Medulla oblongata (tissue), 1 donor: ENCODE results near the gene TRPM1.
A peak's percentile ranks its signal among the peaks of the same experiment; 100 is the strongest.

ENCODE experiments used
- DNase-seq: peaks from one replicate; pipeline ENCODE4 v3.0.0-alpha.2; 2015; ENCODE audit errors: extremely low spot score

The TRPM1 gene

DNA sequence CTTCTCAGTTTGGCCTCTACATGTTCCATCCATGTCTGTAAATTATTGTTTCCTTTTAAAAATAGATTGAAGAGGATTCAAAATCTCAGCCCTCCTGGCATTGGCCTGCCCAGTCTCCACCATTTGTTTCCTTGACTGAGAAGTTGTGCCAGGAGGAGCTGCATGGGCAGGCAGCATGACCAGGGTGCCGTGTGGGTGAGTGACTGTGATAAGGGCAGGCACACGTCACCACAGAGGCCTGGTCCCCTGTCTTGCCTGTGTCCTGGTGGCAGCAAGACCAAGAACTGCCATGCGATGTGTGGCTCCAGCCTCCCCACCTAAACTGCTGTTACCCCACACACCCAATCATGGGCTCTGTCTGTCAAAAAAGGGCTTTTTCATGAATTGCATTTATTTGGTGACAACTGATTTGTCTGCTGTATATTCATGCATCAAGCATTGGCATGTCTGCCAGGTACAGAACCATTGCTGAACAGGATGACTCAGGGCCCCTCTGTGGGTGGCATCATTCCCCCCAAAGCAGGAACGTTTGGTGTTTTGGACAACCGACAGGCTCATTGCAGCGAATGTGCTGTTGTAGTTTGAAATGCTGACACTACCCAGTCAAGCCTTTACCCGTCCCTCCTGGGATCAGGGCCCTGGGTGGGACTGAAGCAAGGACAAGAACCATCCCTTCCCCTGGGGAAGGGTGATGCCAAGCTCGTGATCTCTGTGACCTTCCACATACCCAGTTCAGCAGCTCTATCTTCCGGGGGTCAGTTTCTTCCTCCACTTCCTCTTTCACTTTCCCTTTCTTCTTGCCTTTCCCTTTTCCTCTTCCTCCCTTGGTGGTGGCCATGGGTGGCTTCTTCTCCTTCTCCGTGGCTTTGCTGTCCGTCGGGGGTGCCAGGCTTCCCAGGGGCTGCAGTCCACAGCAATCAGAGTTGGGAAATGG lies 51.6 kb downstream of the TRPM1 start:
- DNase-seq: peak; percentile 12

DNA sequence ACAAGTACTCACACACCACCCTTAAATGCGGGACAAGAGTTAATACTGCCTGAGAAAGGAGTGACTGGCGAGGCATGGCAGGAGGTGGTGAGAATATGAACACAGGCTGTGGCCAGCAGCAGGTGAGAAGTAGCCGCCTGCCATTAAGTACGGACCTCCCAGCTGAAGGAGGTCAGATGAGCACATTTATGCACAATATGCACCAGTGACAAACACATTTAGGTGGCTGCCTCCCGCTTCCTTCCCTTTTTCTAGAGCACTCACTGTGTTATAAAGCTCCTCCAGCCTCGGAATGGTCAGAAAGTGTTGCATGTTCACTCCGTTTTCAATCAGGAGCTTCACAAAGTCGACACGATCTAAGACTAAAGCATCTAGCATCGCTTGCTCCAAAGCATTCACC lies 52.4 kb downstream of the TRPM1 start:
- no peak for DNase-seq

DNA sequence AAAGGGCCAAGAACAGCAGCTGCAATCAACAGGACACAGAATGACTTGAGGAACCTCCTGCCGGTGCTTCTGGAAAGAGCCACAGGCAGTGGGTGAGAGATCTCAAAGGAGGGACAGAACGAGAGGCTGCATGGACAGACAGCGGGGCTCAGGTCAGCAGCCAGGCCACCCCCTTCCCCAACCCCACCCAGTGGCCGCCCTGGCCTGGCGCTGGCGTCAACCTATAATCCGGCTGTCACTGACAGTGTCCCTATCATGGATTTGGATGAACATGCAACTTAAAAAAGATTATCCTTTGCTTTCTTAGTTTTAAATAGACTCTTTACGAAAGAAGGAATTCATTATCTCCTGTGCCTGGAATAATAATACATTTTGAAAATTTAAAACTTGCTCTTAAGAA lies 54.1 kb downstream of the TRPM1 start:
- no peak for DNase-seq

DNA sequence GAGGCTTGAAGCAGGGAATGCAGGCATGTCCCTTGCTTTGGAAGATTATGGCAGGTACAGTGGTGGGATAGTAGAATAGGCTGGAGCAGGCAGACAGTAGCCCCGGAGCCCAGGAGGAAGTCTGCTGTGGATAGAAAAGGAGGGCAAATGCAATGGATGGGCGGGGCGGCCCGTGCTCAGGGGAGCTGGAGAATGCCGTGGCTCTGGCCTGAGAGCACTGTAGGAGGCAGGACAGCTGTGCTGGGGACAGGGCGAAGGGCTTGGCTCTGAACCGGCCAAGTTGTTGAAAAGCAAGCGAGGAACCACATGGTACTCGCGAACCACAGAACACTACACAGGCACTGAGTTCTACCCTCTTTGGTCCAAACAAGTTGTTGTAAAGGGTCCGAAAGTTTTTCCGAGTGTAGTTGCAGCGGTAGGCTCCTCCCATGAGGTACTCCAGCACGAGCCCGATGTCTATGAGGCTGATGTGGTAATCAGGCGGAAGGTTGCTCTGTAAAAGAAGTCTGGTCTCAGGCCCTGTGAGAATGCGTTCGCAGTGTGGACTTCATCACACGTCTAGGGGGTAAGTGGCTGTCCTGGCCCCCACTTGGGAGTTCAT lies 54.7 kb downstream of the TRPM1 start:
- no peak for DNase-seq

DNA sequence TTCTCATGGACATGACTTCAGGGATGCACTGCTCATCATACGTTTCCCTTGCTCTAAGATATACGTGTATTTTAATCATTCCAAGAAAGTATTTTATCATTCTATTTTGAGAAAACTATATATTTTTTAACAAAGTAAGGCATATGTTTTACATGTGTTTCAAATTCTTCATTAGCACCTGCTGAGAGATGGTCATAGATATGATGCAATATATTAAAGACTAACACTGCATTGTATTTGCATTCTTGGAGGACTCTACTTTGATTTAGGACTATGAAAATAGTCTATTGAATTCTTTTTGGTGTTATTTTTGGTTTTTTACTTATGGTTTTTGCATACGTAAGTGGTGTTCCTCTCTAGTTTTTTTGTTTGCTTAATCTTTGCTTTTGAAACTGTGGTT lies 55.9 kb downstream of the TRPM1 start:
- no peak for DNase-seq

DNA sequence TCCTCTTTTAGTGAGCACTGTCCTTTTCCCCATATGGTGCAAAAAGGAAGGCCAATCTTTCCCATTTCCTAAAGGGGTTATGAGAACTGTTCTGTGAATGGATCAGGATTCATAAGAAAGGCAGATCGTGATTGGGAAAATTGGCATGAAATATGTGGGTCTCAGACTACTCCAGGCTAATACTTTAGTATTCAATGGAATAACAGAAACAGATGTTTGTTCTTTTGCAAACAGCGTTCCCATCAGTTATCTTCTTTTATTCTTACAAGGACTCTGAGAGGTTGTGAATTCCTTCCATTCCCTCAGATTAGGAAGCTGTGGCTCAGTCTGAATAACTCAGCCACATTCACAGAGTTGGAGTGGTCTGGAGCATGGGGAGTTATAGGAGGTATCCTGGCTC lies 58.8 kb downstream of the TRPM1 start:
- no peak for DNase-seq

DNA sequence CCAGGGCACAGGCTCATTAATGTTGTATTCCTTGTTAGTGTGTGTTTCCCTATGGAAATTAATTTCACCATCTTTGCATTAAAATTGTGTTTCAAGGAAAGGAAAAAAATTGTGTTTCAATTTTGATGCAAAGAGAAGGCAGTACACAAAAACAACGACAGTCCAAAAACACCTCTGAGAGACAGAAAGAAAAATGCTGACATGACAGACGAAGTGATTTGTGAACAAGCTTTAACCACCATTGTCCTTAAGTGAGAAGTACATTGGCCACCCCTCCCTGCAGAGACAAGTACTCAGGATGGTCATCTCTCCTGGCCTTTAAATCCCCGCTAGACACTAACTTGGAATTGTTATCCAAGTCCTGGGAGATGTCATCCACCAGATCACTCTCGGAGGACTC lies 59.9 kb downstream of the TRPM1 start:
- DNase-seq: no peak

DNA sequence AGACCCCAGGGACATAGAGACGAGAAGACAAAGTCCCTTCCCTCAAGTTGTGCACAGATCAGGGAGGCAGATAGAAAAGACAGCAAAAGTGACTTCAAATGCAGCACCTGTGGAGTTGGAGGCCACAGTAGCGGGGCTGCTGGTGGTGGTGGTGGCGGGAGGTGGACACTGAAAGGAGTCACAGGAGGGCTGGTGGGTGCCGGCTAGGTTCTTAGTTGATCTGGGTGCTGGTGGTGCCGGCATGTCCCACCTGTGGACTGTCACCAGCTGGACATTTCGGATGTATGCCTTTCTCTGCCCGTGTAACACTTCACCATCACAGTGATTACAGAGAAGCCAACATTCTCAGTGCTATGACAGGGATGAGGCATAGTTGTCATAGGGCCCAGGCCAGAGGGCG lies 60.9 kb downstream of the TRPM1 start:
- no peak for DNase-seq

DNA sequence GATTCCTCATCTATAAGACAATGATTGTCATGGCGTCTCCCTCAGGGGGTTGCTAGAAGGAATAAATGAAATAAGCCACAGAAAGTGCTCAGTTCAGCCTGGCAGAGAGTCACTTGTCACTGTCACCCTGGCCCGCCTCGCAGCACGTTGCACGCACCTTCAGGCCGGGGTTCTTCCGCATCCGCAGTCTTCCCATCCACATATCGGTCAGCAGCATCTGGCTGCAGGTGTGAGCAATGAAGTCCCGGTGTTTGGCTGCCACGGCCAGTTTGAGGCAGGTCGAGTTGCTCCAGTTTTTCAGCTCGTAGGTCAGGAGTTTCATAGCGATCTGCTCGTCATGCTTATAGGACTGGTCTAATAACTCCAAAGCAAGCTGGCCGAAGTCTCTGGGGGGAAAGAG lies 61.6 kb downstream of the TRPM1 start:
- no peak for DNase-seq

DNA sequence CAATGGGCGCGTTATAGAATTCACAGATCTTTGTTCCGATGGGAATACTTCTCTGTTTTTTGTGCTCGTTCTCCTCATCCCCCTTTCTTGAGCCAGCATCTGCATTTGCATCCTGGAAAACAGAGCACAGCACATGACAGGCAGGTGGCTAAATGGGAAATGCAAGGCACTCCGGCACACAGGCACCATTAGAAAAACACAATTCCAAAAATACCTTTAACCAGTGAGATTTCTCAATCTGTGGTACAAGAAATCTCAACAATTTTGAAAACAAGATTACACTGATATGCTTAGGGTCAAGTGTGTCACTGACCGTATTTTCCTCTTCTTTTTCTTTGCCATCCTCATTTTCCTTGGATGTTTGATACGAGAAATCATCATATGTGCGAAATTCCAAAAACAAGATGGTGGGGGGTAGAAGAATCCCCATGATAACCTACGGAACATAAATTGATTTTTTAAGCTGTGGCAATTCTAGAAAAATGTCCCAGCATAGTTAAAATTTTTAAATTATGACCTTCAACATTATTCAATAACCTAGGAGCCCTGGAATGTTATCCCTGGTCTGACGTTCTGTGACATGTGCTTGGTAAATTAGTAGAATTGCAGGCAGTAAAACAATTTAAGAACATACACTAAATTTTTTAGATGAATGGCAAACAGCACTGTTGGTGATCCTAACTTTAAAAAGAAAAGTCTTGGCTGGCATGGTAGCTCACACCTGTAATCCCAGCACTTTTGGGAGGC lies 63.6 kb downstream of the TRPM1 start:
- DNase-seq: no peak

DNA sequence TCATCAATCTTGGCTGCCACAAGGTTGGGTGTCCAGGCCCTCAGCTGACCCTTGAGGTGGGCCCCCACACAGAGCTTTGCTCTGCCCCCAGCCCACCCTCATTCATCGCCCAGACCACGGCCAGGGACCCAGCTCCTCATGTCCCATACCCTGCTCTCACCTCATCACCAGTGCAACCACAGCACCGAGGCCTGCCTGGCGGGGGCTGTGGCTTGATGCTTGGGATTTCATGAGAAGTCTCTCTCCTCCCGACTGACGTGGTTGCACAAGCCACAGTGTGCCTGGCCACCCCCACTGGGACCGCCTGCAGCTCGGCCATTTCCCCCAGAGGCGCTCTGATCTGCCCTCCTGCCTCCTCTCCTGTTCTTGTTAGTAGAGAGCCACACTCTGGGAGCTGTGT lies 64.7 kb downstream of the TRPM1 start:
- DNase-seq: no peak

DNA sequence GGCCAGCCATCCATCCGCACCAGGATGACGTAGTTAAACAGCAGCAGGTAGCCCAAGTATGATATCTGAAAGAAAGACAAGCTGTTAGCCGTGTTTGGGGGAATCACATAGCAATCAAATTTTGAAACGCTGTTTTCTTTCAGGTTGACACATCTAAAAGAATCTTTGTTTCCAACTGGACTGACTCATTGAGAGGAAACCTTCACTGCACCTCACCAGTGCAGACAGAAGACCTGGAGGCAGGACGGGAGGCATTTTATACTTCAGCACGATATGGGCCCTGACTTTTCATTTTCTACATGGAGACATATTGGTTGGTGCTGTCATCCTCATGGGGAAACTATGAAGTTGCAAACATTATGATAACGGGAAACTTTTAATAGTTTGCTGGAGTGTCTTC lies 65.9 kb downstream of the TRPM1 start:
- no peak for DNase-seq

DNA sequence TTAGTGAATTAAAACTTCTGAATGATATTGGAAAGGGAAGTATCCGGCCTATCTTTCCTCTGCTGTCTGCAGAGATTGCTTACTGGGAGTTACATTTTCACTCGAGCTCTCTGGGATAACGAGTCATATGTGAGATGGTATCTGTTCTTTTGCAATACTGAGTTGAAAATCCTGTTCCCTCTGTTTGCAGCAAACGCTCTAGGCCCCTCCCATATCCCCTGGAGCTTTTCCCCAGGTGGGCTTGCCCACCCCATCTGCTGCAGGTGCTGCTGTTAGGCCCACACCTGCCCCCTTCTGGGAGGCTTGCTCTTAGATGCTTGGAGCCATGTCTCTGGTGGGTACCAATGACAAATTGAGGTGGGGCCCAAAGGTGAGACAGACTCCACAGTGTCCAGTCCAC lies 67.4 kb downstream of the TRPM1 start:
- no peak for DNase-seq

DNA sequence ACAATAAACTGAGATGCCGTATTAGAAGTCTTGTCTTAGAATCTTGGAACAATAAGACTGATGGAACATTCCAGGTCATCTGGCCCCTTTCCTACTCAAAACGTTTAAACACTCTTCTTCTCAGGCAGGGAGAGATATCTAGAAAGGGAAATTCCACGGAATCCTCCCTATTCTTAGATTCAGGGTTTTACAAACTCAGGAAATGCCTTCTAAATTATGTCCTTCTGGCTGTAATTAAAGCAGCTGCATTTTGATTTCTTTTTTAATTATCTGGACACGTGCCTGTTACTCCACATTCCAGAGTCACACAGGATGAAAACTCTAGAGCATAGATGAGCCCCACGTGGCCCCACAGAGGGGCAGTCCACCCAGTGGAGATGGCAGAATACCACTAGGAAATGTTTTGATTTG lies 68.6 kb downstream of the TRPM1 start:
- no peak for DNase-seq

DNA sequence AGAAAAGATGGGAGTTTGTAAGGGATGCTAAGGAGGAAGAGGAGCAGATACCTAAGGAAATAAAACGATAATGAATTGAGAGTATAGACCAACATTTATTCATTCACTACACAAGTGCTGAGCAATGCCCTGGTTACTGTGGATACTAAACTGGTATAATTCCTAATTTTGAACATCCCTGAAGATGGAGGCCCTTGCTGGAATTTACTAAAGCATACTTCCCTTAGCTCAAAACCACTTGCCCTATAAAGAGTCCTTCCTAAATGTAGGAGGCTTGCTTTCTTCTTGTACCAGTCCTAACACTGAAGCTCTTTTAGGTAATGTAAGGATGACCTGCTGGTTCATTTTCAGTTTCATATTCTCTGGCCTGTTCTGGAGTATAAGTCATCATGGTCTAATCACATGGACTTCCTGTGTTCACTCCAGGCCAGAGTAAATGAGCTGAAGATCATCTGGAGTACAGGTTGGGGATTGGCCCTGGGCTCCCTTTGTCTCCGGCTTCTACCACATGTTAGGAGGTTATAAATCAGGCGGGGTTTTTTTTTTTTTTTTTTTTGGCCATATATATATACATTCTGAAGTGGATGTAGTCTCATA lies 70.0 kb downstream of the TRPM1 start:
- no peak for DNase-seq

DNA sequence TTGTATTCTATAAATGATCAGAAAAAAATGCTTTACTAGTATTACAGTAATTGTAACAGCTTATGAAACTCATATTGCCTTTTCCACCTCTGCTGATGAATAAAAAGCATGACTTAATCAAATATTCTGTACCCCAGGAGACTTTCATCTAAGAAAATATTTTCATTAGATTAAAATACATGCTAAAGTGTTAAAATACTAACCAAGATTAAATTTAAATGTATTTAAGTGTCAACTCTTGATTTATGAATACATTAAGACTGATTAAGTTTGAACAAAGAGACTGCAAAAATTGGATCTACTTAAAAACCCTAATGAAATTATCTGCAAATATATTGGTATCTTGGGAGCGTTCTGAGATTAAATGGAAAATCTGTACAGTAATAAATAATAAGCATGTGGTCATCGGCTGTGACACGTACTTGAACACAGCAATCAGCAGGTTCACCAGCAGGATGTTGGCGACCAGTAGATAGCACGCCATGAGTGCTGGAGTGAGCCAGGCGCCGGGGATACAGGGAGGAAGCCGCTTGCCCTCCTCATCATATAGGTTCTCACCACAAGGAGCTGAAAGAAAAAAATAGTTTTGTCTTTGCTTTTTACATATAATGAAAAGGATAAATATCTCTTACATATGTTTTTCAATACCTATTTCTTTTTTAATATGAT lies 73.5 kb downstream of the TRPM1 start:
- no peak for DNase-seq

DNA sequence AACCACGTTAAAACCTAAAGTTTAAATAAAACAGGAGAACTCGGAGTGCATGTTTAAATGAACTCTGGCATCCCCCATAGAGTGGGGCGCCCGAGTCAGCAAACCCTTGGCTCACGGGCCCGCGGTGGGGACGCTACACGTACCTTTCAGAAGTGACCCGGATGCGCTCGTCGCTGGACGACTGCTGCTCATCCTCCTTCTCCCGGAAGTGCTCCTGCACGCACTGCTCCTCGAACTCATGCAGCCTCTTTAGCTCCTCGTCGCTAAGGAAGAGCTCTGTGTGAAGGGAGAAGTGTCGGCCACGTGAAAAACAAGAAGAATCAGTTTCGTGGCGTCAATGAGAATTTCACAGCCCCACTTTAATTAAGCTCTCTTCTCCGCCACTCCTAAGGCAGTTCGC lies 75.5 kb downstream of the TRPM1 start:
- no peak for DNase-seq

DNA sequence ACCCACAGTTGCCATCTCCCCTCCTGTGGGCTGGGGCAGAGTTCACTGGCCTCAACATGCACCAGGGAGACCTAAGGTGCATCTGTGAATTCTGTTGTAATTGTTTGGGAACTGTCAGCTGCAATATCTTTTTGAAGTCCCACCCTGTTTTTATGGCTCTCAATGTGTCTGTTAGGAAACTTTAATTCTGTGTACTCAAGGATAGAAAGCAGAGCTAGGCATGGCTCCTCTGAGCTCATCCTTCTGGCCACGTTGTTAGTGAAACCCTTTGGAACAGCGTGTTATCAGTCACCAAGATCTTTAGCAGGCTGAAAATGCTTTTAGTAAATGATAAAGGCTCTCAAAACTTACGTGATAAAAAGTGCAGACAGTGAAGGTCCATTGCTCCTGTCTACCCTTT lies 76.5 kb downstream of the TRPM1 start:
- DNase-seq: no peak

DNA sequence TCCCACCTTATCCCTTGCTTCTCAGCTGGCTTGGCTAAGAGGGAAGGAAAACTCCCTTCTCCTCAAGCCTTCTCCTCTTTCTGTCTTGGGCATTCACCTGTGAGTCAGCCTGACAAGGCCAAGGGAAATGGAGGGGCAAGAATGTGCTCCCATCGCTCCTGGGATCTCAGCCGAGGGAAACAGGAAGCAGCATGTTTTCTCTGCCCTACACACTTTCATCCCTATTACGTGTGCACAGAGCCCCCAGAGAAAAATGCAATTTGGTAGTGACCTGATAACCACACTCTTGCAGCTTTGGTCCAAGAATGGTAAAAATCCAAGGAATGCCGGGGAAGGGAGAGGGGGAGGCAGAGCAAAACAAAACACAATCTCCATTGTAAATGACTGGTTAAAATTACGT lies 77.2 kb downstream of the TRPM1 start:
- DNase-seq: no peak

DNA sequence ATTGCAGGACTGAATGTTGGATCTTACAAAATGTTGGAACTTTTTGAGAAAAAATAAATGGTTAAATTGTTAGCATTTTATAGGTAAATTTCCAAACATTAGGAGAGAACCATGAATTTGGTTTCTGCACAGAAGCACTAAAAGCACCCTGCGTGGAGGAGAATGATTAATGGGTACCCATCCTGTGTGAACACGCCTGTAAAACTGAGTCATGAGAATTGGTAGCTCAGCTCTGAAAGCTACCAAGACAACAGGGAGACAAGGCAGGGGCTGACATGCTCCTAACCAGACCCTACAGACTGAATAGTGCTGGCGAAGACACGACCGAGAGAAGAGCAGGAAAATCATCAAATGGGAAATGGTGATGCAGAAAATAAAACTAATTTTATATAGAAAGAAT lies 77.7 kb downstream of the TRPM1 start:
- no peak for DNase-seq

DNA sequence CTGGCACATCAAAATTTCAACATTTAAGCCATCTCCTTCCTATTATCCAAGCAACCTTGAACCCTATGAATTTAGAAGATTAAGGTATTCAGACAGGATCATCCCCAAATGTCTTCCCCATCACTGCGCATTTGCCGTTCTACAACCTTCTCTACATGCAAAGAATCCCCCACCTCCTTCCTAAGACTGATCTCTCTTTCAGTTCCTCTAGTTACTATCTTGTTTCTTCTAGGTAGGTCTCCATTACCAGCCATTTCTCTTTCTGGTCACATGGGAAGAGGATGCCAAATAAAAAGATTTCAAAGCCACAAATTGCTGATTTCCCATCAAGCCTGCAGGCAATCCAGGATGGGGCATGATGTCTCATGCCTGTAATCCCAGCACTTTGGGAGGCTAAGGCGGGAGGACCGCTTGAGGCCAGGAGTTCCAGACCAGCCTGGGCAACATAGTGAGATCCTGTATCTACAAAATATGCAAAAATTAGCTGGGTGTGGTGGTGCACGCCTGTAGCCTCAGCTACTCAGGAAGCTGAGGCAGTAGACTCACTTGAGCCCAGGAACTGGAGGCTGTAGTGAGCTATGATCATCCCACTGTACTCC lies 80.4 kb downstream of the TRPM1 start:
- DNase-seq: no peak
